ENCODE measurements around the gene SERP2.

Gene SERP2

GRCh38 chr13:44365899-44366298, 7.7 kb upstream of the SERP2 start:
- FAIRE-seq (no peak), DNase-seq (ENCODE audit: insufficient read length, low spot score) (no peak)
- no peak for TF ChIP-seq POLR2A (IDR thresholded peaks at IDR 0.05; ENCODE audit: low read depth, low read length)

- FAIRE-seq (no peak), DNase-seq (ENCODE audit: insufficient read length, low spot score) (no peak)
- no peak for TF ChIP-seq POLR2A (IDR thresholded peaks at IDR 0.05; ENCODE audit: low read depth, low read length)
Observed at GRCh38 chr13:44368062-44368591, 5.5 kb upstream of the SERP2 start.

GRCh38 chr13:44368599-44369368, 4.8 kb upstream of the SERP2 start:
- no peak for FAIRE-seq
- DNase-seq (ENCODE audit: insufficient read length, low spot score) = no peak

DNA sequence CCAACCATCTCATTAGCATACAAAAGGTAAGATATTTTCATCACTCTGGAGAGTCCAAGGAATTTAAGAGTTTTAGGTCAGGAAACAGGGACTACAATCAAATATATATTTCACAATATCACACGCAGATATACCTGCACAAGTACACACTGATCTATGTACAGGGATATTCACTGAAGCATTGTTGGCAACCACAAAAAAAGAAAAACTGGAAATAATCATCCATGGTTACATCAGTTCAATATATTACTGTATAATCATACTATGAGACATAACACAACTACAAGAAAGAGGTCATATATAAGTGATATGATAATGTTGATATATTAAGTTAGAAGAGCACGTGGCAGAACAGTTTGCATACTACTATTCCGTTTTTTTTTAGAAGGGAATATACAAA, 2.2 kb upstream of the SERP2 start:
- no peak for TF ChIP-seq POLR2A (IDR thresholded peaks at IDR 0.05; ENCODE audit: low read depth, low read length)
- DNase-seq (ENCODE audit: insufficient read length, low spot score) (no peak), FAIRE-seq (no peak)

More at GRCh38 chr13:44368599-44369368, 4.8 kb upstream of the SERP2 start:
- TF ChIP-seq POLR2A (IDR thresholded peaks at IDR 0.05; ENCODE audit: low read depth, low read length) = no peak

DNA sequence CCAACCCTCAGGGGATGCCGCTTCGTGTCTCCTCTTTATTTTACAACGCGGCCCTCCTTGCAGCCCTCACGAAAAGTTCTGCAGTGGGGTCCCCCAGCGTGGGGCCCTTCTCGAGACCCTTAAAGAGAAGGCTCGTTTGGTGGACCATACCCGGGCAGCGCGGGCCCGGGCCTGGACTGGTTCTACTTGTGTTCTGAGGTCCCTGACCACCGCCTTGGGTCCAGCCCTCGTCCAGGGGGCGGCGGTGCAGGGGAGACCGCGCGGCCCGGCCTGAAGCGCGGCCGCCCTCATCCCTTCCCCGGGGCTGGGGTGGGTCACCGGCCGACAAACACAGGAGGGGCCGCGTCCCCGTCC, 400 bp upstream of the SERP2 start:
- FAIRE-seq (no peak), DNase-seq (ENCODE audit: insufficient read length, low spot score) (no peak)
- no peak for TF ChIP-seq POLR2A (IDR thresholded peaks at IDR 0.05; ENCODE audit: low read depth, low read length)

GRCh38 chr13:44374348-44374712, 706 bp downstream of the SERP2 start:
- TF ChIP-seq POLR2A (IDR thresholded peaks at IDR 0.05; ENCODE audit: low read depth, low read length) = no peak
- no peak for DNase-seq (ENCODE audit: insufficient read length, low spot score)
- FAIRE-seq = no peak

- no peak for TF ChIP-seq POLR2A (IDR thresholded peaks at IDR 0.05; ENCODE audit: low read depth, low read length)
- DNase-seq (ENCODE audit: insufficient read length, low spot score) (no peak), FAIRE-seq (no peak)
Observed at GRCh38 chr13:44378277-44378676, 4.7 kb downstream of the SERP2 start.

GRCh38 chr13:44379885-44380284, 6.3 kb downstream of the SERP2 start:
- FAIRE-seq (no peak), DNase-seq (ENCODE audit: insufficient read length, low spot score) (no peak)
- no peak for TF ChIP-seq POLR2A (IDR thresholded peaks at IDR 0.05; ENCODE audit: low read depth, low read length)

DNA sequence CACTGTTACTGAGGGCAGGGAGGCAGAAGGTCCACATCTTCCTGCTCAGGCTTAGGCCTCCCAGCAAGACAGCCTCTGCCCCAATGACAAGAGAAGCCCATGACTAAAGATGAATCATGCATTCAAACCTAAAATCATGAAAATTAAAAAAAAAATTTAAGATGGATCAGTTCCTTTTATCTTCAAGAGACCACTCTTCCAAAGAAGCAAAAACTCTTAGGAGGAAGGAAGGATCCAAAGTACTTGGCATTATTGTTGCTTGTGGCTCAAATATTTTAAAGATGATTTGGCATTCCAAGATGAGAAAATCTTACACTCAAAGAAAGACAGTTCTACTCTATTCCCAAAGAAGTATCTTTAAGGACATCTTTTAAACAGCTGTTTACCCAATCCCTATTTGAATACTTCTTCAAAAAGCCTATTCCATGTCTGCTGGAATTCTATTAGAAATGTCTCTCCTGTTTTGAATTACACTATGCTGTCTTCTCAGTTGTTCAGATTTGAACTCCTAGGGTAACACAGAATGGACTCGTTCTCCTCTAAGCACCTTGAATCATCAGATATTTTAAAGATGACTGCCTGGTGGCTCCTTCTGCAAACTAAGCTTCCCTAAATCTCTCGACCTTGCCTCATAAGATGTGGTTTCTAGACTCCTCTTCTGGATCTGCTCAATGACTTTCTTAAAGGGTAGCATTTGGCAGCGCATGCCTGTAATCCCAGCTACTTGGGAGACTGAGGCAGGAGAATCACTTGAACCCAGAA, 7.0 kb downstream of the SERP2 start:
- FAIRE-seq (no peak), DNase-seq (ENCODE audit: insufficient read length, low spot score) (no peak)
- TF ChIP-seq POLR2A (IDR thresholded peaks at IDR 0.05; ENCODE audit: low read depth, low read length) = no peak

- DNase-seq (ENCODE audit: insufficient read length, low spot score) = no peak
Observed at GRCh38 chr13:44382635-44383145, 9.1 kb downstream of the SERP2 start.

GRCh38 chr13:44383945-44384344, 10.3 kb downstream of the SERP2 start:
- TF ChIP-seq POLR2A (IDR thresholded peaks at IDR 0.05; ENCODE audit: low read depth, low read length) = no peak
- FAIRE-seq = no peak
- no peak for DNase-seq (ENCODE audit: insufficient read length, low spot score)

More at GRCh38 chr13:44382635-44383145, 9.1 kb downstream of the SERP2 start:
- no peak for TF ChIP-seq POLR2A (IDR thresholded peaks at IDR 0.05; ENCODE audit: low read depth, low read length)
- FAIRE-seq = no peak

DNA sequence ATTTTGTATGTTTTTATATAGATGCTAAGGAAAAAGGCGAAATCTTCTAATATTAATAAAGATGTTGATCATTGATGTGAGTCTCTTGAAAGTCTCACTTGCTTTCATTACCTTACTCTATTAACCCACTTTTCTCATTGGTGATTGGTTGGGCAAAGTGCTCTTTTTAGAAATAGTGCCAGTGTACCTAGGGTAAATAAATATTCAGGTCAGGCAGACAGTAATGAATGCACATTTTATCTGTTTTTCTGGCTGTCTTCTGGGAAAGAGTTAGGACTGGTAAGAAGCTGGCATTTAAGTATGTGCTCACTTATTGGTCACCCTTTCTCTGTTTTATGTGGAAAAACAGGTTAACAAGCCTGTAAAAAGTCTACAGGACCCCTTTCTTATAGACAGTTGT, 11.2 kb downstream of the SERP2 start:
- no peak for FAIRE-seq

DNA sequence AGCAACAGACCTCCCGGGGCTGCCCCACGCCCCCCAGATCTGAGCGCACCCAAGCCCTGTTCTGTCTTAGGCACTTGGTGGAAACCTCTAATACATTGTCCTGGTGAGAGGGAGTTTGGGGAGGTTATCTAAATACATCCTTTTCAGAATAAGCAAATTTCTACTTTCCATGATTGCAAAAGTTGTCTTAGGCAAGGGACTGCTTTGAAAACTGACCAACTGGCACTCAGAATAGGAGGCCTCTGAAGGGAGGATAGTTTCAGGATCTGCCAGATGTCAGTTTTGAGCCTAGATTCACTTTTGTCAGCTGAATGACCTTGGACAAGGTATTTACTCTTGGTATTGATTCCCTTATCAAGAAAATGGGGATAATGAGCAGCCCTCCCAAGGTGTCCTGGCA, 11.8 kb downstream of the SERP2 start:
- no peak for FAIRE-seq
- DNase-seq (ENCODE audit: insufficient read length, low spot score) = no peak
- TF ChIP-seq POLR2A (IDR thresholded peaks at IDR 0.05; ENCODE audit: low read depth, low read length) = no peak

More for the DNA sequence above, 11.2 kb downstream of the SERP2 start:
- DNase-seq (ENCODE audit: insufficient read length, low spot score) = no peak
- TF ChIP-seq POLR2A (IDR thresholded peaks at IDR 0.05; ENCODE audit: low read depth, low read length) = no peak

- no peak for DNase-seq (ENCODE audit: insufficient read length, low spot score)
- no peak for FAIRE-seq
- no peak for TF ChIP-seq POLR2A (IDR thresholded peaks at IDR 0.05; ENCODE audit: low read depth, low read length)
Observed at GRCh38 chr13:44385847-44386246, 12.2 kb downstream of the SERP2 start.

All from H54 (cell line).